Activated gamma-delta T cell (primary cell): ENCODE measurements around the gene F7.

Experiments used
- DNase-seq: peaks from one replicate; lab custom pipeline; 2025; lab: John Stamatoyannopoulos, UW

Gene F7

DNA sequence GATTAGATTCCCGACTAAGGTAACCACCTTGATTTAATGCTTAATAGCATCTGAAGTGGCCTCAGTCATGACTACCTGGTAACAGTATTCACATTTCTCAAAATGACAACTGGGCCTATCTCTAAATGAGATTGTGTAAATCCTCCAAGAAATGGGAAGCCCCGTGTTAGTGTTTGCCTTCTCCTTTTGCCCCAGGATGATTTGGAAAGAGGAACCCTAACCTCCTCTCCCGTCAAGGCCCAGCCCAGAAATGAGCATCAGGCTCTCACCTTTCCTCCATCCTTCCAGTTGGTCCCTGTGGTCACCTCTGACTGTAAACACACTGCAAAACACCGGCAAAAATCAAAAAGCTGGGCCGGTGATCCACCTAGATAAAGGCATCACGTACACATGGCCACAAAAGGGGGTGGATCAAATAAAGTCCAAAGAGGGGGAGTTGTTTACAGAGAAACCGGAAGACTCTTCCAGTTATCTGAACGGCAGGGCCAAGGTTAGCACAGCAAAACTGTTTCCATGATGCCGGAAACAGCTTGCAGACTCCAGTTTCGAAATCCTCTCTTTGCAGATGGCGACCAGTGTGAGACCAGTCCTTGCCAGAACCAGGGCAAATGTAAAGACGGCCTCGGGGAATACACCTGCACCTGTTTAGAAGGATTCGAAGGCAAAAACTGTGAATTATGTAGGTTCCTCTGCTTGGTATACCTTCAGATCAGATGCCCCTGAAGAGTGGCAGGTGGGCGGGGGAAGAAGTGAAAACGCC is 33.4 kb downstream of the F7 start:
- no peak for DNase-seq

DNA sequence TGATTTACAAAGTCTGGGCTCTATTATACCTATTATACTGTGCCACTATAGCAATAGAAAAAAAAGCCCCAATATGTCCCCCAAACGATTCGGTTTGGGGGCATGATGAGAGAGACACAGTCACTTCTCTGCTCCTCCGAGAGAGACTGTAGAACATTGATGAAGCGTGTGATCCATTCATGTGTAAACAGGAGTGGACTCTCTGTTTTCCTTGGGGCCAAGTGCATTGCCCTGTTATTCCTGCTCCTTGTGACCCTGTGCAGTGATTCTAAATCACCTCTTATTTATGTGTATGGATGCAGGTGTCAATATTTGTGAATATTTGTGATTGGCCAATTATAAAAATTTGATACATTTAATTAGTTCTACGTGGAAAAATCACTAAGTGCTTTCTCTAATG is 34.0 kb downstream of the F7 start:
- no peak for DNase-seq

DNA sequence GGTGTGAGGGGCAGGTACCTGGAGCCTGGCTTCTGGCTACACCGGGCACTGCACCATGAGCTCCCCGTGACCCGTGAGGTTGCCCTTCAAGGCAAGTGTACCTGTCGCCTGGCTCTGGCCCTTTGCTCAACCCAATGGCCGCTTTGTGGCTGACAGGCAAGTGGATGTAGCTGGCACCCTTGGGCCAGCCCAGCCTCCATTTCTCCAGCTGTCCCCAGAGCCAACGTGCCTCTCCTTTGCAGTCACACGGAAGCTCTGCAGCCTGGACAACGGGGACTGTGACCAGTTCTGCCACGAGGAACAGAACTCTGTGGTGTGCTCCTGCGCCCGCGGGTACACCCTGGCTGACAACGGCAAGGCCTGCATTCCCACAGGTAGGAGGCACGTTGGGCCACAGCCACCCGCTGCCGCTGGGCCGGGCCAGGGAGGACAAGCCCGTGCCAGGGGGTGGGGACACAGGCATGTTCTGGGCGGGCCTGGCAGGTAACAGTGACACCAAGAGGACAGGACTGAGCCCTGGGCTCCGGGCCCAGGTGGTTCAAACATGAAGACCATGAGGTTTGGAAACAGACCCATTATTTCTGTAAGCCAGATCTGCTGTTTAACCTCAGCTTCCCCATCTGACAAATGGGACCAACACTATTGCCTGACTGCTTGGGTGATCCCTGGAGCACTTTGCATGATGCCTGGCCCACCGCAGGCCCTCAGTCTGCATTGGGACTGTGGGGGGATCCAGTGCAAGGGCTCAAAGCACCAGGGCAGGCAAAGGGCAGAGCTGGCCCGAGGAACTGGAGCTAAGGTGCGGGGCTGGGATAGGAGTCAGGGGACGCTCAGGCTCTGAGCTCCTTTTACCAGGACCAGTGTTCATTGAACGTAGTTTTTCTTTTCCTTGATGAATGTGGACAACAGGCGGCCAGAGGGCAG is 35.3 kb downstream of the F7 start:
- DNase-seq, result no peak

DNA sequence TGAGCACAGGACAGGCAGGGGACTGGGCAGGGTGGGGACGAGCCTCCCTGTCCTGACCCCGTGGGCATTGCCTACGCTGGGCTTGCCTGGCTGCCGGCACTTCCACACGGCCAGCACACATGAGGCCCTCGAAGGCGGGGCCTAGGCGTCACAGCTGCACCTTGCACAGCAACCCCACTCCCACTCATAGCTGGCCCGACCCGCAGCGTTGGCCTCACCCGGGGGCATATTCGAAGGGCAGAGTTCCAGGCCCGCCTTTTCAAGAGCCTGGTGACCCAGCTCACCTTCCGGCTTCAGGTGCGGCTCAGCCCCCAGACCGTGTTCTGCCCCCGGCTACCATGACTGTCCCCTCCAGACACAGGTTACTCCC is 36.0 kb downstream of the F7 start:
- DNase-seq, result no peak

DNA sequence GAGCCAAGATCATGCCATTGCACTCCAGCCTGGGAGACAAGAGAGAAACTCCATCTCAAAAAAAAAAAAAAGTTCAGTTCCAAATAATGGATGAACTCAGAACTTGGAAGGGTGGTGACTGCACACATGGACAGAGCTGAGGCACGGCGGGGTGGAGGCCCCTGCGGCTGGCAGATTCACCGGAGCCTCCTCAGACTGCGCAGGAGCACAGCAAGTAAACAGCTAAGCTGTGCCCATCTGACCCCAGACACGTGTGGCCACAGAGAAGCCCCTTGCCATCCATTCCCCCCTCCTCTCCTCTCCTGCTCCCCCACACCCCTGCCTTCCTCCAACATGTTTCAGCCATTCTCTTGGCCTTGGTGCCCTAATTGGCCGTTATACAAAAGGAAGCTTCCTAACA is 37.3 kb downstream of the F7 start:
- no peak for DNase-seq

DNA sequence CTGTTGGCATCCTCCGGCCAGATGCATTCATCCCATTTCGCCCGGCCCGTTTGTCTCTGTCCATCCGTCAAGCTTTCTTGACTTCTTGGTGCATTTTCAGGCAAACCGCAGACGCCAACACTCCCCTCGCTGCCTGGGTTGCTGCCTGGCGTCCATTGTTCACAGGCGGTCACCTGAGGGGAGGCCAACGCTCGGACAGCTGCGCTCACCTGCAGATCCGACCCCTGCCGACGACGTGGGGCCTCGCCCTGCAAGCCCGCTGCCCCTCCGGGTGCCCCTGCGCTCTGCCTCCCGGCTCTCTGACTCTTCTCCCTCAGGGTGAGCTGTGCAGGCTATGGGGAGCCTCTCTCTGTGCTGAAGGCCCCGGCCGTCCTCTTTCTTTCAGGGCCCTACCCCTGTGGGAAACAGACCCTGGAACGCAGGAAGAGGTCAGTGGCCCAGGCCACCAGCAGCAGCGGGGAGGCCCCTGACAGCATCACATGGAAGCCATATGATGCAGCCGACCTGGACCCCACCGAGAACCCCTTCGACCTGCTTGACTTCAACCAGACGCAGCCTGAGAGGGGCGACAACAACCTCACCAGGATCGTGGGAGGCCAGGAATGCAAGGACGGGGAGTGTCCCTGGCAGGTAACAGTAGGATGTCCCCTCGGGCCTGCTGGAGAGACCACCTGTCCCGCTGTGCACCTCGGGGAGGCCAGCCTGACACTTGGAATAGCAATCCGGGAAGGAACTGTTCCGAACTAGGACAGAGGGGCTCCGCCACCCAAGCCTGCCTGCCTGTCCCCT is 38.1 kb downstream of the F7 start:
- no peak for DNase-seq

DNA sequence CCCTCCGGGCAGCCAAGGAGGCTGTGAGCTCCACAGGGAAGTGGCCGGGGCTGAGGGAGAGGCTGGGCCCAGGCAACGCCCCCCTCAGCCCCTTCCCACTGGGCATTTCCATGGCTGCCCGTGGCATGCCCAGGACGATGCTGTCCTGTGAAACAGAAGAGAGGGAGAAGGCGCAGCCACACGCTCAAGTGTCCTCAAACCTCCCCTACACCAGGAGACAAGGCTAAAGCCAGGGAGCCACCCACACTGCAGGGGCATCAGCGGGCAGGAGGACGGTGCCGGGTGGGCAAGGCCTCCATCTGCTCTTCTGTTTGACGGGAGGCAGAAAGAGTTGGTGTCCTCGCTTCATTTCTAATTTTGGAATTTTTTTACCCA is 38.7 kb downstream of the F7 start:
- no peak for DNase-seq

DNA sequence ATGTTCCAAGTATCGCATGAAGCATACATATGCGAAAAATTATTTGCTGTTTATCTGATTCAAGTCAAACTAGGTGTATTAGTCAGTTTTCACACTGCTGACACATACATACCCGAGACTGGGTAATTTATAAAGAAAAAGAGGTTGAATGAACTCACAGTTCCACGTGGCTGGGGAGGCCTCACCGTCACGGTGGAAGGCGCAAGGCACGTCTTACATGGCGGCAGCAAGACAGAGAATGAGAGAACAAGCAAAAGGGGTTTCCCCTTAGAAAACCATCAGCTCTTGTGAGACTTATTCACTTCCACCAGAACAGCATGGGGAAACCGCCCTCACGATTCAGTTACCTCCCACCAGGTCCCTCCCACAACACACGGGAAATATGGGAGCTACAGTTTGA is 39.9 kb downstream of the F7 start:
- no peak for DNase-seq

DNA sequence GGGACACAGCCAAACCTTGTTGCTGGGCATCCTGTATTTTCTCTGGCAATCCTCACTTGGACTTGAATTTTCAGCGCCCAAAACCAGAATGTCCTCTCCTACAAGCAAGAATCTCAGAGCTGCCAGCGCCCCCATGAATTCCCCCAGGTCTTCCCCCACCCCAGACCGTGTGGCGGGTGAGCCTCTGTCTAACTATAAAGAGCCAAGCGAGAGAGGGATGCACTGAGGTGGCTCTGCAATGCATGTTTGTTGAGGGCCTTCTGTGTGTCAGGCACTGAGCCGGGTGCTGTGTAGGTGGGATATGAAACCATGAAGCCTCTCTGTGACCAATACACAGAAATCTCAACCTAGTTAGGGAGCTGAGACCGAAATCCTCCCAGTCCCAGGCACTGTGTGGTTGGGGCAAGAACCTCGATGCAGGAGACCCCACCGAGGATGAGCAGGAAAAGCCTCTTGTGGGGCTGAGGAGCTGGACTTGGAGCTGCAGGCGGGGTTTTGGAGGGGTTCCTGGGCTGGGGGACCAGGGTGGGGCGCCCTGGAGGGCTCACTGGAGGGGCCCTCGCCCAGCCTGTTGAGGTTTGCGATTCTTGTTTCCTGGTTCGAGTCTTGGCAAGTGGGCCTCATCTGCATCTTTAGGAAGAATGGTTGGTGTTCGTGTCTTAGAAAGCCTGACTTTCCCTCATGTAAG is 40.5 kb downstream of the F7 start:
- DNase-seq, result no peak

DNA sequence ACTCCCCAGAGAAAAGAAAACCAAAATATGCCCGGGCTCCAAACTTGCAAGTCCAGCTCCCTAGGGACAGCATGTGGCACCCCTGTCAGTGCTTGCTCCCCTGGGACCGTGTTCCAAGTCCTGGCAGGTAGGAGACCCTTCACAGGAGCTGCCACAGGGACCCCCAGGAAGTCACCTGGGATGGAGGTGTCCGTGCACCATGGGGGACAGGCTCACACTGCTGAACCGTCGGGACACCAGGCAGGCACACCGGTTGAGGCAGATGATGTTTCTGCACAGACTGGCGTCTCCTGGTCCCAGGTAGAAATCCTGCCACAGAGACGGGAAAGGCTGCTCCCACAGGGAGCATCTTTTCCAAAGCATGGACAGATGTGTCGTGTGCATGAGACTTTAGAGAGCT is 41.2 kb downstream of the F7 start:
- no peak for DNase-seq

DNA sequence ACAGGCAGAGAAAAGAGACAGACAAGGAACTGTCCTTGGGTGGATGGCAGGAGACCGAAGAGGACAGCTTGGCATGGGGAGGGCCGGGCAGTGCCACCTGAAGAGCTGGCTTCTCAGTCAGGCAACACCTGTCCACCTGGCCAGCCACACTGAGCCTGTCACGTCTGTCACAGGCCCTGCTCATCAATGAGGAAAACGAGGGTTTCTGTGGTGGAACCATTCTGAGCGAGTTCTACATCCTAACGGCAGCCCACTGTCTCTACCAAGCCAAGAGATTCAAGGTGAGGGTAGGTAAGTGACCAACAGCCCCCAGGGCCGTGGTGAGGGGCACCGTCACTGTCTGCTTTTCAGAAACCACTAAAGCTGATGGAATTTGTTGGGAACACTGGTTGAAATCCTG is 41.6 kb downstream of the F7 start:
- DNase-seq, result no peak

DNA sequence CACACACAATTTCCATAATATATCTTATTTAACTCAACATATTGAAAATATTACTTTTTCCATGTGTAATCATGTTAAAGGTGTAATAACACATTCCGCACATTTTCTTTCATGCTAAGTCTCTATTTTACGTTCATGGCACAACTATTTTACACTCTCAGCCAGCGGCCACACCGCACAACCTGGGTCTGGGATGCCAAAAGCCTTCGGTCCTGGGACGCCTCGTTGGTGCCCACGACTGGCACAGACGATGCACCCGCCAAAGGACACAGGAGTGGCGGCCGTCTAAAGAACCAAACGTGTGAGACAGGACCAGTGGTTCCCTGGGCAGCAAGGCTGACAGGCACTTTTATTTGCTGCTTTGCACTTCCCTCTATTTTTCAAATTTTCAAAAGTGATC is 42.8 kb downstream of the F7 start:
- DNase-seq, result no peak

DNA sequence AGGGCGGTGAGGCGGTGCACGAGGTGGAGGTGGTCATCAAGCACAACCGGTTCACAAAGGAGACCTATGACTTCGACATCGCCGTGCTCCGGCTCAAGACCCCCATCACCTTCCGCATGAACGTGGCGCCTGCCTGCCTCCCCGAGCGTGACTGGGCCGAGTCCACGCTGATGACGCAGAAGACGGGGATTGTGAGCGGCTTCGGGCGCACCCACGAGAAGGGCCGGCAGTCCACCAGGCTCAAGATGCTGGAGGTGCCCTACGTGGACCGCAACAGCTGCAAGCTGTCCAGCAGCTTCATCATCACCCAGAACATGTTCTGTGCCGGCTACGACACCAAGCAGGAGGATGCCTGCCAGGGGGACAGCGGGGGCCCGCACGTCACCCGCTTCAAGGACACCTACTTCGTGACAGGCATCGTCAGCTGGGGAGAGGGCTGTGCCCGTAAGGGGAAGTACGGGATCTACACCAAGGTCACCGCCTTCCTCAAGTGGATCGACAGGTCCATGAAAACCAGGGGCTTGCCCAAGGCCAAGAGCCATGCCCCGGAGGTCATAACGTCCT is 43.4 kb downstream of the F7 start:
- no peak for DNase-seq

DNA sequence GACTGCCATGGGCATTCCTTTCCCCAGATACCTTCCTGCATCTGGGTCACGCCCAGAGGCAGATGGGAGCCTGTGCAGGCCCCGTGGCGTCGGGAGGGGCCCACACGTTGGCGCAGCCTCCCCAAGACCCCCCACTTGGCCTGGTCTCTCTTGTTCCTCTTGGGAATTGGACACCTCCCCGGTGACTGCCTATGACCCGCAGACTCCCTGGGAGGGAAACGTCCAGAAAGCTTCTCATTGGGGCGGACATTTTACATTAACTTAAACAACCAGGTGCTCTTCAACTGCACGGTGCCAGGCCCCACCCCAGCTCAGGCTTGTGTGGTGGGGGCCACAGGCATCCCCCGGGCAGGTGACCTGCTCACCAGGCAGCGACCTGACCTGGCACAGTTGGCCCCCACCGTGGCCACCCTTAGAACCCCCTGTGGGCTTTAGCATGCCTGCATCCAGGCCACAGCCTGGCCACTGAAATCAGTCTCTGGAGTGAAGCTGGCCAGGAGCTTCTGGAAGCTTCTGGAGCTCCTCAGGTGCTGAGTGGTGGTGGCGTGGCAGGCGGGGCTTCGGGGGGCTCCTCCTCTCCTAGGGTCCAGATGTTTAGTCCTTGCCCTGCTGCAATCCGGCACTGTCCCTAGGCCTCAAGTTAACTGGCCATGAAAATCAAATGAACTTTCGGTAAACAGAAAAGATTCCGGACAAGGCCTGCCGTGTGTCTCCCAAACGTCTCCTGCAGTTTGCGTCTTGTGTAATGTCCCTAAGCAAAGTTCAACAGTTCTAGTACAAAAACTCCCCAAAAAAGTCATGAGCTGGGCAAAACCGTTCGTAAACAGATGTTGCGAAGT is 44.3 kb downstream of the F7 start:
- no peak for DNase-seq

DNA sequence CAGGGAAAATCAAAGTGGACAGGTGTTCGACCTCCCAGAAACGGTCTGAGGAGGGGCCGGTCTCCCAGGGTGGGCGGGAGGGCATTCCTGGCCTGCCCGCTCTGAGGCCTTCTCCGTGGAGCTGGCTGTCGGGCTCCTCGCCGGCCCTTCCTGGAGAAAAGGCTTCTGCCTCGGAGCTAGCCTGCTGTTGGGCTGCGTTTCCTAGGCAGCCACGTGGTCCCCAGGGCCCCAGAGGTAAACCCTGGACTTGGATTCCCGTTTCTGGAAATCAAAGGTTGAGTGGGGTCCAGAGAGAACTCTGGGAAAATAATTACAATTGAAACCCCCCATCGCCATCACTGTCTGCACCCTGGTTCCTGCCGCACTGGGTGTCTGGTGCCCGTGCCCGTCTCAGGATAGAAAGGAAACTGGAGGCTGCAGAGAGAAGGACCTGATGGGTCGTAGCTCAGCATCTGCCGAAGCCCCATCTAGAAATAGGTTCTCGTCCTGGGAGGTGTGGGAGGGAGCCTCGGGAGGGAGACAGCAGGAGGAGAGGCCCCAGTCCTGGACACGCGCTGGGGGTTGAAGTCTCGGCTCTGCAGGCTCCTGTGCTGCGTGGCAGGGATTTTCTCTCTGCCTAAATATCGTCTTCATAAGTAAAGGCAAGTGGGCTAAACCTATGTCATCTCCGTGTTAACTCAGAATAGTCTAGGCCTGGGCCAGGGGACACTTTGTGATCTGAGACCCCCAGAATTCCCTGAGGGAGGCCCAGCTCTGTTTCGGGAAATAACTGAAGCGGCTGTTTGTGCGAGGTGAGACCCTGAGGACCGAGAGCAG is 45.2 kb downstream of the F7 start:
- DNase-seq, result no peak

DNA sequence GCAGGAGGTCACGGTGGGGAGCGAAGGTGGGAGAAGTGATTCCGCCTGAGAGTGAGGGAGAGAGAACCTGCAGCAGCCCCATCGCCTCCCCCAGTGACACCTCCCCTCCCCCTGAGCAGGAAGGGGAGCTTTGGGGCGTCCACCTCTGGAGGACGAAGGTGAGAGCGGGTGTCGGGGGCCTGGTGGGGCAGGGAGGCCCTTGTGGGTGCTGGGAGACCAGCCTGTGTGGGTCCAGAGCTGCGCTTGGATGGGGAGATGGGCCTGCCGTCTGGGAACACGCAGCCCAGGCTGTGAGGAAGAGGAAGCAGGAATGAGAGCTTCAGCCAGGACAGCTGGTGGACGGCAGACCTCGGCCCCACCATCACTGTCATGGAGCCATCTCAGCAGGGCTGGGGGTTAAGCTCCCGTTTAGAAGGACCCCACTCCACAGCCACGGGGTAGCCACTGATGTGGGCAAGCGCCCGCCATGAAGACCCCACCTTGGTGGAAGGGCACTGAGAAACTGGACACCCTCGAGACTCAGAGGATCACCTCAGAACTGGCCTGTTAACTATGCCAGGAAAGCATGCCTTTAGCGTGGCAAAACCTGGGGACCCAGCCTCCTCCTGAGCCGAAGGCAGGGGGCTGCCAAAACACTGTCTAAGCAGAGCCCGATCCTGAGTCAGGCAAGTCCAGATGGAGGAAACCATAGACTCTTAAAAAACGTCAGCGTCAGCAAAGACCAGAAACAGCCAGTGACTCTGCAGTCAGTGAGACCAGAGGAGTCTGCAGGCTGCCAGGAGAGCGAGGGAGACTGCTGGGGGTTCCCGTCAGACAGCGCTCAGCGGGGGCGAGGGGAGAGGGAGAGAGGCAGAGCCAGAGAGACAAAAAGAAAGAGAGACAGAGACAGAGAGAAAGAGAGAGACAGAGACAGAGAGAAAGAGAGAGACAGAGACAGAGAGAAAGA is 46.4 kb downstream of the F7 start:
- no peak for DNase-seq

DNA sequence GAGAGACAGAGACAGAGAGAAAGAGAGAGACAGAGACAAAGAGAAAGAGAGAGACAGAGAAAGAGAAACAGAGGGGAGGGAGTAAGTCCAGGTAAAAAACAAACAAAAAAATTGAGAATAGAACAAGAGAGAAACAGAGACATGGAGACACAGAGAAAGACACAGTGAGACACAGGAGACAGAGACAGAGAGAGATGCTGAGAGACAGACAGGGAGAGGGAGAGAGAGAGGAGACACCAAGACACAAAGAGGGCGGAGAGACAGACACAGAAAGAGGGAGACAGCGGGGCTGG is 47.0 kb downstream of the F7 start:
- no peak for DNase-seq

DNA sequence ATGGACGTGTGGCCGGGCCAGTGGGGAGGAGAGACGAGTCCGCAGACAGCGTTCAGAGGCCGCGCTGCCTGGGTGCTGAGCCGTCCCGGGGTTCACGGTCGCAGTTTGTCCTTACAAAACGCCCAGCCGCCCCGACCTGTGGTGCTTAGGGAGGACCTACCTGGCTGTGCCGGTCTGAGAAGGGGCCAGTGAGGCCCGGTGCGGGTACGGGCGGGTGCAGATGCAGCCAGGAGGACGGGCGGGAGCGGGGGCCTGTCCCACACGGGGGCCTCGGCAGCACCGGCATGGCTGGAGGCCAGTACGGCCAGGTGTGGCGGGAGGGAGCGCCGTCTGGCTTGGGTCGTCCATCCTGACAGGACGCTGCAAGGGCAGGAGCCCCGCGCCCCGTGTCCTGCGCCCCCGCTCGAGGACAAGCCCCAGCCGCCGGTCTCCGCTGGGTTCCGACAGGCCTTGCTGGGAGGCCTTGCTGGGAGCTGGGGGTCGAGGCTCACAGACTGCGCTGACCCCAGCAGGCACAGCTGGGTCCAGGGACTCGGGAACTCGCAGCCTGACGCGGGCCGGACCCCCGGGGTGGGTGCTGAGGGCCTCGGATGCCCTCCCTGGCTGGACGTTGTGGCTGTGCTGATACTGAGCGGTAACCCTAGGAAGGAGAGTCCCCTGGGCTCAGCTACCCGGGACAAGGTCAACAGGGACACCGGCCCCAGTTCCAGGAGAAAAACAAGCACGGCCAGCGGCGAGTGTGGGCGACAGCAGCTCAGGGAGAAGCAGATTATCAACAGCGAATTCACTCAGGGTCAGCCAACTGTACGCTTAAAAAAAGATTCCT is 47.6 kb downstream of the F7 start:
- no peak for DNase-seq
